WTC11 (cell line): ENCODE measurements around the gene SLC7A6. TPM values are rescaled to one million over a fixed set of nuclear protein-coding genes. Genes with fewer than 3 reads are reported as not detected.

Source experiments
- ATAC-seq: fragments of 200-7000 bp; cut with Tn5 transposase; 2 replicates; pipeline ENCODE4 v1.10.0; 2021; ENCODE audit warnings: mild to moderate bottlenecking, moderate library complexity
- CTCF ChIA-PET: fragments of 300-600 bp; sonication (Branson Sonifier 250); formaldehyde crosslinking; loops from one replicate; lab custom pipeline; 2021; ENCODE audit warnings: antibody characterized with exemption; lab: Charles Lee
- POLR2A ChIA-PET: fragments of 350-600 bp; sonication (Branson Sonifier 250); formaldehyde crosslinking; loops from one replicate; lab custom pipeline; 2021; ENCODE audit warnings: antibody characterized with exemption; lab: Charles Lee
- DNase-seq: peaks from one replicate; pipeline ENCODE4 v3.0.0; 2021; ENCODE audit warnings: low spot score
- H3K27ac Mint-ChIP-seq: 2 replicates; pipeline ENCODE4 v1.8.0; 2021; ENCODE audit warnings: mixed read lengths
- H3K27me3 Mint-ChIP-seq: 2 replicates; pipeline ENCODE4 v1.8.0; 2021; ENCODE audit warnings: low read depth, mild to moderate bottlenecking, moderate library complexity, mixed read lengths
- H3K36me3 Mint-ChIP-seq: 2 replicates; pipeline ENCODE4 v1.8.0; 2021; ENCODE audit warnings: mixed read lengths
- H3K4me1 Mint-ChIP-seq: 2 replicates; pipeline ENCODE4 v1.8.0; 2022; ENCODE audit warnings: mixed read lengths
- H3K4me3 Mint-ChIP-seq: 2 replicates; pipeline ENCODE4 v1.8.0; 2021; ENCODE audit warnings: mild to moderate bottlenecking, moderate library complexity, mixed read lengths
- H3K9me3 Mint-ChIP-seq: 2 replicates; pipeline ENCODE4 v1.8.0; 2021; ENCODE audit warnings: mixed read lengths
- CBFB ChIP-seq: sonication (generic); formaldehyde crosslinking; IDR thresholded peaks from 2 replicates; pipeline ENCODE4 v1.8.1; 2022; ENCODE audit warnings: mild to moderate bottlenecking, low read depth, missing genetic modification reagents
- CREM ChIP-seq: sonication (generic); formaldehyde crosslinking; IDR thresholded peaks from 2 replicates; pipeline ENCODE4 v1.8.1; 2022; ENCODE audit warnings: mild to moderate bottlenecking, missing genetic modification reagents, moderate library complexity
- ETV6 ChIP-seq: sonication (generic); formaldehyde crosslinking; IDR thresholded peaks from 2 replicates; pipeline ENCODE4 v1.8.1; 2022; ENCODE audit warnings: mild to moderate bottlenecking, missing genetic modification reagents
- IRF2 ChIP-seq: sonication (generic); formaldehyde crosslinking; IDR thresholded peaks from 2 replicates; pipeline ENCODE4 v1.8.0; 2022; ENCODE audit warnings: low read depth, missing genetic modification reagents, borderline replicate concordance
- JAZF1 ChIP-seq: fragments of 250-450 bp; sonication (Bioruptor Pico); IDR thresholded peaks from 2 replicates; pipeline ENCODE4 v1.9.0; 2021; ENCODE audit warnings: moderate library complexity, mild to moderate bottlenecking, inconsistent platforms
- SMAD3 ChIP-seq: sonication (generic); formaldehyde crosslinking; IDR thresholded peaks from 2 replicates; pipeline ENCODE4 v1.8.0; 2022; ENCODE audit warnings: missing genetic modification reagents, mild to moderate bottlenecking, borderline replicate concordance
- SMAD4 ChIP-seq: sonication (generic); formaldehyde crosslinking; IDR thresholded peaks from 2 replicates; pipeline ENCODE4 v1.8.0; 2022; ENCODE audit warnings: mild to moderate bottlenecking, missing genetic modification reagents
- SOX15 ChIP-seq: fragments of 250-450 bp; sonication (Bioruptor Pico); IDR thresholded peaks from 2 replicates; pipeline ENCODE4 v1.9.0; 2021; ENCODE audit warnings: mild to moderate bottlenecking
- ZNF121 ChIP-seq: sonication (generic); formaldehyde crosslinking; IDR thresholded peaks from 2 replicates; pipeline ENCODE4 v1.8.0; 2023; ENCODE audit warnings: missing genetic modification reagents
- ZNF263 ChIP-seq: sonication (generic); formaldehyde crosslinking; IDR thresholded peaks from 2 replicates; pipeline ENCODE4 v1.8.1; 2022; ENCODE audit warnings: low read depth, mild to moderate bottlenecking, moderate library complexity, missing genetic modification reagents
- ZNF317 ChIP-seq: sonication (generic); formaldehyde crosslinking; IDR thresholded peaks from 2 replicates; pipeline ENCODE4 v1.8.1; 2023; ENCODE audit warnings: low read depth, mild to moderate bottlenecking, moderate library complexity, missing genetic modification reagents, borderline replicate concordance
- ZNF416 ChIP-seq: fragments of 250-450 bp; sonication (Bioruptor Pico); IDR thresholded peaks from 2 replicates; pipeline ENCODE4 v1.9.0; 2021; ENCODE audit warnings: mild to moderate bottlenecking, inconsistent platforms
- total RNA-seq: library from RNA; stranded (reverse); gene quantifications from 3 replicates; pipeline ENCODE4 v1.2.3, GENCODE V29; 2021
- TF ChIP-seq, protein P1 (sequence below): sonication (generic); formaldehyde crosslinking; IDR thresholded peaks from 2 replicates; pipeline ENCODE4 v1.8.0; 2022; ENCODE audit warnings: mild to moderate bottlenecking, missing genetic modification reagents
- TF ChIP-seq, protein P2 (sequence below): sonication (generic); formaldehyde crosslinking; IDR thresholded peaks from 2 replicates; pipeline ENCODE4 v1.8.1; 2022; ENCODE audit warnings: low read depth, missing genetic modification reagents, borderline replicate concordance
- TF ChIP-seq, protein P3 (sequence below): sonication (generic); formaldehyde crosslinking; IDR thresholded peaks from 2 replicates; pipeline ENCODE4 v1.8.1; 2023; ENCODE audit warnings: mild to moderate bottlenecking, missing genetic modification reagents, moderate library complexity
- TF ChIP-seq, protein P4 (sequence below): sonication (generic); formaldehyde crosslinking; IDR thresholded peaks from 2 replicates; pipeline ENCODE4 v1.8.0; 2022; ENCODE audit warnings: mild to moderate bottlenecking, missing genetic modification reagents
- TF ChIP-seq, protein P5 (sequence below): fragments of 250-450 bp; sonication (Bioruptor Pico); IDR thresholded peaks from 2 replicates; pipeline ENCODE4 v1.9.0; 2021; ENCODE audit warnings: moderate library complexity, mild to moderate bottlenecking, inconsistent platforms, borderline replicate concordance
- TF ChIP-seq, protein P6 (sequence below): sonication (generic); formaldehyde crosslinking; IDR thresholded peaks from 2 replicates; pipeline ENCODE4 v1.8.1; 2022; ENCODE audit warnings: missing genetic modification reagents, borderline replicate concordance
- TF ChIP-seq, protein P7 (sequence below): sonication (generic); formaldehyde crosslinking; IDR thresholded peaks from 2 replicates; pipeline ENCODE4 v1.8.1; 2023; ENCODE audit warnings: mild to moderate bottlenecking, missing genetic modification reagents, moderate library complexity
- TF ChIP-seq, protein P8 (sequence below): fragments of 250-450 bp; sonication (Bioruptor Pico); IDR thresholded peaks from 2 replicates; pipeline ENCODE4 v1.9.0; 2021; ENCODE audit warnings: mild to moderate bottlenecking

The SLC7A6 gene
- total RNA-seq, 1 experiment from 2014 or later, result 27.4 TPM

DNA sequence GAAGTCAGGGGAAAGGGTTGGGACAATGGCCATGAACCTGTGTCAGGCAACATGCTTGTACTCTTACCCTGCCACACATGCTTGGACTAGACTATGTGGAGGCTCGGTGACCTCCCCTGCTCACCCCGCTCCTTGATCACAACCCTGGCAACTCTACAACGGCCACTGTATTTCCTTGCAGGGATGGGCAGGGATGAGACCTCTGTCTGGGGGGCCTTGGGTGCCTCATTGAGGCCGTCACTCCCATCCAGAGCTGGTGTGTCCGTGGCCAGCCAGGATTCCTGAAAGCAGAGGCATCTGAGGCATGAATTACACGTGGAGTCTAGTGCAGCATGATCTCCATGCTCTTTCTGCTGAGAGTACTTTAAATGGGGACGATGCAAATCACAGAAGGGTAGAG, 18.2 kb upstream of the SLC7A6 start (continued):
- TF ChIP-seq, protein P1, sequence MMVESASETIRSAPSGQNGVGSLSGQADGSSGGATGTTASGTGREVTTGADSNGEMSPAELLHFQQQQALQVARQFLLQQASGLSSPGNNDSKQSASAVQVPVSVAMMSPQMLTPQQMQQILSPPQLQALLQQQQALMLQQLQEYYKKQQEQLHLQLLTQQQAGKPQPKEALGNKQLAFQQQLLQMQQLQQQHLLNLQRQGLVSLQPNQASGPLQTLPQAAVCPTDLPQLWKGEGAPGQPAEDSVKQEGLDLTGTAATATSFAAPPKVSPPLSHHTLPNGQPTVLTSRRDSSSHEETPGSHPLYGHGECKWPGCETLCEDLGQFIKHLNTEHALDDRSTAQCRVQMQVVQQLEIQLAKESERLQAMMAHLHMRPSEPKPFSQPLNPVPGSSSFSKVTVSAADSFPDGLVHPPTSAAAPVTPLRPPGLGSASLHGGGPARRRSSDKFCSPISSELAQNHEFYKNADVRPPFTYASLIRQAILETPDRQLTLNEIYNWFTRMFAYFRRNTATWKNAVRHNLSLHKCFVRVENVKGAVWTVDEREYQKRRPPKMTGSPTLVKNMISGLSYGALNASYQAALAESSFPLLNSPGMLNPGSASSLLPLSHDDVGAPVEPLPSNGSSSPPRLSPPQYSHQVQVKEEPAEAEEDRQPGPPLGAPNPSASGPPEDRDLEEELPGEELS (CRISPR knock-in tag), result no peak
- TF ChIP-seq ZNF416 (CRISPR knock-in tag) (no peak), JAZF1 (CRISPR knock-in tag) (no peak)
- TF ChIP-seq, protein P2, sequence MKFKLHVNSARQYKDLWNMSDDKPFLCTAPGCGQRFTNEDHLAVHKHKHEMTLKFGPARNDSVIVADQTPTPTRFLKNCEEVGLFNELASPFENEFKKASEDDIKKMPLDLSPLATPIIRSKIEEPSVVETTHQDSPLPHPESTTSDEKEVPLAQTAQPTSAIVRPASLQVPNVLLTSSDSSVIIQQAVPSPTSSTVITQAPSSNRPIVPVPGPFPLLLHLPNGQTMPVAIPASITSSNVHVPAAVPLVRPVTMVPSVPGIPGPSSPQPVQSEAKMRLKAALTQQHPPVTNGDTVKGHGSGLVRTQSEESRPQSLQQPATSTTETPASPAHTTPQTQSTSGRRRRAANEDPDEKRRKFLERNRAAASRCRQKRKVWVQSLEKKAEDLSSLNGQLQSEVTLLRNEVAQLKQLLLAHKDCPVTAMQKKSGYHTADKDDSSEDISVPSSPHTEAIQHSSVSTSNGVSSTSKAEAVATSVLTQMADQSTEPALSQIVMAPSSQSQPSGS, result no peak

DNA sequence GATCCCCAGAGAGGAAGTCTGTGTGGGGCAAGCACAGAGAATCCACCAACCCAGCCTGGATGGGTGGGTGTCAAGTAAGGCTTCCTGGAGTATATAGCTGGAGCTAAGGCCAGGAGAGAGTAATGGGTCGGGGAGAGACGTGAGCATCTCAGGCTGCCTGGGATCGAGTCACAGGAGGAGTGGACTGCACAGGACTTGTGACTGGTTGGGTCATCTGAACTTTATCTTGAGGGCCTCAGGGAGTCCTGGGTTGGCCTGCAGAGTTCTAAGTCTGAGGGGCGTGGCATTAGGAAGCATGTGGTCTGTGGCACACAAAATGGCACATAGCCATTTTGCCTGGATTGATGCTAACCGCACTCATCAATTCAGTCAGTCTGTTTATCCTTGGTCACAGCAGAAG, 17.7 kb upstream of the SLC7A6 start:
- TF ChIP-seq CREM (CRISPR knock-in tag), result no peak
- TF ChIP-seq, protein P3, sequence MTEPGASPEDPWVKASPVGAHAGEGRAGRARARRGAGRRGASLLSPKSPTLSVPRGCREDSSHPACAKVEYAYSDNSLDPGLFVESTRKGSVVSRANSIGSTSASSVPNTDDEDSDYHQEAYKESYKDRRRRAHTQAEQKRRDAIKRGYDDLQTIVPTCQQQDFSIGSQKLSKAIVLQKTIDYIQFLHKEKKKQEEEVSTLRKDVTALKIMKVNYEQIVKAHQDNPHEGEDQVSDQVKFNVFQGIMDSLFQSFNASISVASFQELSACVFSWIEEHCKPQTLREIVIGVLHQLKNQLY, result no peak
- TF ChIP-seq ZNF416 (CRISPR knock-in tag), result no peak
- TF ChIP-seq SOX15 (CRISPR knock-in tag), result no peak
- no peak for TF ChIP-seq SMAD4
- TF ChIP-seq, protein P4, sequence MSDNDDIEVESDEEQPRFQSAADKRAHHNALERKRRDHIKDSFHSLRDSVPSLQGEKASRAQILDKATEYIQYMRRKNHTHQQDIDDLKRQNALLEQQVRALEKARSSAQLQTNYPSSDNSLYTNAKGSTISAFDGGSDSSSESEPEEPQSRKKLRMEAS (CRISPR knock-in tag), result no peak
- TF ChIP-seq, all 79 proteins: peak for 0
- POLR2A ChIA-PET, result no interaction called here
- Mint-ChIP-seq H3K36me3 (0 out of 2 replicates have a peak, but pooled peaks cover 4% of the 10 kb centered on the region), H3K4me1 (peaks cover 5% of the 10 kb centered on the region), H3K9me3 (no peaks in the 10 kb centered on the region), H3K27me3 (peaks cover 37% of the 10 kb centered on the region), H3K27ac (no peak overlapping the region), H3K4me3 (no peak overlapping the region)
- no peak for DNase-seq
- CTCF ChIA-PET, result interaction anchor here (0.6 kb wide), 1 partner anchor 241 kb away, joined by 3 read pairs; no protein-coding TSS in a partner anchor
- no peak for ATAC-seq

DNA sequence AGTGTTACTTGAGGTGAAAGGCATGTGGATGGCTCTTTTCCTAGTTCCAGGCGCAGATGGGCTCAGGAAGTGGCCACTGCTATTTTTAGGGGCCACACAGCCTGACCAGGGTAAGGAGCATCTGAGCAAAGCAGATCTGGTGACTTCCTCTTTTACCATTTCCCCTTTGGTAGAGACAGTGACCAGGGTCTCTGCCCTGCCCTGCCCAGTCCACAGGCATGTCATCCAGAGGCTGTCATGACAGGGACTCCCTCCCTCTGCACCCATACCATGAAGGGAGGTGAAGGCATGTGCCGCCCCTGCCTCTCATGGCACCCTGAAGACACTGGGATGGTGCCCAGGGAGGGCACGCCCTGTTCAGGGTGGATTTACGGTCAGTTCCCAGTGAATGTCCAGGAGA, 16.9 kb upstream of the SLC7A6 start:
- POLR2A ChIA-PET, result no interaction called here
- TF ChIP-seq SMAD3, result no peak
- TF ChIP-seq JAZF1 (CRISPR knock-in tag), result no peak
- Mint-ChIP-seq H3K27me3 (peaks cover 37% of the 10 kb centered on the region), H3K36me3 (0 out of 2 replicates have a peak, but pooled peaks cover 4% of the 10 kb centered on the region), H3K4me3 (no peak overlapping the region), H3K9me3 (no peaks in the 10 kb centered on the region), H3K4me1 (peaks cover 5% of the 10 kb centered on the region), H3K27ac (no peak overlapping the region)
- DNase-seq (no peak), ATAC-seq (no peak)
- CTCF ChIA-PET, result no interaction called here

DNA sequence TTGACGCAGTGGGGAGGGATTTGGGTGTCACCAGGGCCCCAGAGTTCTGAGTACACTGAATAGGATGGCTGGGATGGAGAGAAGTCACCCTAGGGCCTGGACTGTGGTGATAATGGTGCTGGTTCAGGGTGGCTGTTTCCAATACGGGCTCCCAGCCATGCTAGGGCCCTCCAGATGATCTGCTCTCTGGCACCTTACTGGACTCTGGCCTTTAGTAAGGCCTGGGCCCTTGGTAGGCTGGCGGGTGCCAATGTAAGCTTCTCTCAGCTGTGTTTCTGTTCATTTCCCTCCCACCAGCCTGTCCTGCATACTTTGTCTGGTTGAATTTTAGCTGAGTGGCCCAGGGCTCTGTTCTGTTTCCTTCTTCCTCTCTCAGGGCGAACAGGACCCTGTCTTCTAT, 16.4 kb upstream of the SLC7A6 start:
- Mint-ChIP-seq H3K9me3 (no peaks in the 10 kb centered on the region), H3K27me3 (peaks cover 32% of the 10 kb centered on the region), H3K4me1 (peaks cover 5% of the 10 kb centered on the region), H3K36me3 (0 out of 2 replicates have a peak, but pooled peaks cover 4% of the 10 kb centered on the region), H3K4me3 (no peak overlapping the region), H3K27ac (no peak overlapping the region)
- ChIA-PET POLR2A (no interaction called here), CTCF (interaction anchor here (1.8 kb wide), 1 partner anchor 16 kb away, joined by 8 read pairs; the partner anchor contains the start of gene SLC7A6)
- ATAC-seq (no peak), DNase-seq (no peak)
- TF ChIP-seq ZNF317 (CRISPR knock-in tag) (no peak), SMAD3 (no peak), ZNF416 (CRISPR knock-in tag) (no peak), ZNF121 (no peak), ETV6 (CRISPR knock-in tag) (no peak), IRF2 (no peak), CBFB (CRISPR knock-in tag) (no peak), ZNF263 (no peak)
- TF ChIP-seq, protein P5, sequence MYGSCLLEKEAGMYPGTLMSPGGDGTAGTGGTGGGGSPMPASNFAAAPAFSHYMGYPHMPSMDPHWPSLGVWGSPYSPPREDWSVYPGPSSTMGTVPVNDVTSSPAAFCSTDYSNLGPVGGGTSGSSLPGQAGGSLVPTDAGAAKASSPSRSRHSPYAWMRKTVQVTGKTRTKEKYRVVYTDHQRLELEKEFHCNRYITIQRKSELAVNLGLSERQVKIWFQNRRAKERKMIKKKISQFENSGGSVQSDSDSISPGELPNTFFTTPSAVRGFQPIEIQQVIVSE (CRISPR knock-in tag), result no peak
- TF ChIP-seq, protein P6, sequence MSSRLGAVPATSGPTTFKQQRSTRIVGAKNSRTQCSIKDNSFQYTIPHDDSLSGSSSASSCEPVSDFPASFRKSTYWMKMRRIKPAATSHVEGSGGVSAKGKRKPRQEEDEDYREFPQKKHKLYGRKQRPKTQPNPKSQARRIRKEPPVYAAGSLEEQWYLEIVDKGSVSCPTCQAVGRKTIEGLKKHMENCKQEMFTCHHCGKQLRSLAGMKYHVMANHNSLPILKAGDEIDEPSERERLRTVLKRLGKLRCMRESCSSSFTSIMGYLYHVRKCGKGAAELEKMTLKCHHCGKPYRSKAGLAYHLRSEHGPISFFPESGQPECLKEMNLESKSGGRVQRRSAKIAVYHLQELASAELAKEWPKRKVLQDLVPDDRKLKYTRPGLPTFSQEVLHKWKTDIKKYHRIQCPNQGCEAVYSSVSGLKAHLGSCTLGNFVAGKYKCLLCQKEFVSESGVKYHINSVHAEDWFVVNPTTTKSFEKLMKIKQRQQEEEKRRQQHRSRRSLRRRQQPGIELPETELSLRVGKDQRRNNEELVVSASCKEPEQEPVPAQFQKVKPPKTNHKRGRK (CRISPR knock-in tag), result no peak
- TF ChIP-seq, protein P7, sequence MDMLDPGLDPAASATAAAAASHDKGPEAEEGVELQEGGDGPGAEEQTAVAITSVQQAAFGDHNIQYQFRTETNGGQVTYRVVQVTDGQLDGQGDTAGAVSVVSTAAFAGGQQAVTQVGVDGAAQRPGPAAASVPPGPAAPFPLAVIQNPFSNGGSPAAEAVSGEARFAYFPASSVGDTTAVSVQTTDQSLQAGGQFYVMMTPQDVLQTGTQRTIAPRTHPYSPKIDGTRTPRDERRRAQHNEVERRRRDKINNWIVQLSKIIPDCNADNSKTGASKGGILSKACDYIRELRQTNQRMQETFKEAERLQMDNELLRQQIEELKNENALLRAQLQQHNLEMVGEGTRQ (CRISPR knock-in tag), result no peak
- TF ChIP-seq, protein P4 (CRISPR knock-in tag), result no peak
- TF ChIP-seq, protein P8, sequence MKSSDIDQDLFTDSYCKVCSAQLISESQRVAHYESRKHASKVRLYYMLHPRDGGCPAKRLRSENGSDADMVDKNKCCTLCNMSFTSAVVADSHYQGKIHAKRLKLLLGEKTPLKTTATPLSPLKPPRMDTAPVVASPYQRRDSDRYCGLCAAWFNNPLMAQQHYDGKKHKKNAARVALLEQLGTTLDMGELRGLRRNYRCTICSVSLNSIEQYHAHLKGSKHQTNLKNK (CRISPR knock-in tag), result no peak
